Fibroblast of the aortic adventitia (primary cell): ENCODE results near the gene SENP8. TPM values are rescaled to one million over a fixed set of nuclear protein-coding genes. Genes with fewer than 3 reads are reported as not detected.

Experiments
- DNase-seq: peaks from one replicate; pipeline ENCODE4 v3.0.0-alpha.2; 2010; ENCODE audit warnings: low read depth
- H3K4me3 ChIP-seq: 2 replicates; pipeline ENCODE4 v1.5.1; 2011; ENCODE audit warnings: low read depth, mild to moderate bottlenecking, control low read depth, low read length, moderate library complexity
- total RNA-seq: library from RNA; depleted of rRNA; stranded (reverse); fragments of >200 nt; gene quantifications from 2 replicates; pipeline ENCODE4 v1.2.3, GENCODE V29; 2012; ENCODE audit warnings: low replicate concordance
- TF ChIP-seq, protein P1 (sequence below): IDR thresholded peaks from 2 replicates; pipeline ENCODE4 v1.5.1; 2011; ENCODE audit warnings: mild to moderate bottlenecking, low read length, control low read depth, inconsistent platforms; ENCODE audit not compliant: insufficient read depth

SENP8 gene
- total RNA-seq, 1 donor: 3.8 TPM

DNA sequence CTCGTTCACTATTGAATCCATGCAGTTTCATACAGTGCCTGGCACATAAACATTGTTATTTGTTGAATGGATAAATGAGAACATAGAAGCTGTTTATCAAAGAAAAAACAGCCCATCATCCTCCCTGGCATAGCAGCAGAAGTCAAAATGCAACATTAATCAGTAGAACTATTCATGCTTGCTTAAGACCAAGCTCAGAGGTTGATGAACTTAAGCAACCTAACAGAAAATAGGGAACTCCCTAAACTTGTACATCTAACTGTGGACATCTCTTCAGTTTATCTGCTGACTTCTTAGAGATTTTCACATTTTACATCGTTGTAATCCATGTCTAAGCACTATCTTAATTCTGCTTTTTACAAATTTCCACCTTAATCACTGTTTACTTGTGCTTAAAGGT lies 29.2 kb downstream of the SENP8 start:
- no peak for DNase-seq
- H3K4me3 ChIP-seq: no peak overlapping the region
- TF ChIP-seq, protein P1, sequence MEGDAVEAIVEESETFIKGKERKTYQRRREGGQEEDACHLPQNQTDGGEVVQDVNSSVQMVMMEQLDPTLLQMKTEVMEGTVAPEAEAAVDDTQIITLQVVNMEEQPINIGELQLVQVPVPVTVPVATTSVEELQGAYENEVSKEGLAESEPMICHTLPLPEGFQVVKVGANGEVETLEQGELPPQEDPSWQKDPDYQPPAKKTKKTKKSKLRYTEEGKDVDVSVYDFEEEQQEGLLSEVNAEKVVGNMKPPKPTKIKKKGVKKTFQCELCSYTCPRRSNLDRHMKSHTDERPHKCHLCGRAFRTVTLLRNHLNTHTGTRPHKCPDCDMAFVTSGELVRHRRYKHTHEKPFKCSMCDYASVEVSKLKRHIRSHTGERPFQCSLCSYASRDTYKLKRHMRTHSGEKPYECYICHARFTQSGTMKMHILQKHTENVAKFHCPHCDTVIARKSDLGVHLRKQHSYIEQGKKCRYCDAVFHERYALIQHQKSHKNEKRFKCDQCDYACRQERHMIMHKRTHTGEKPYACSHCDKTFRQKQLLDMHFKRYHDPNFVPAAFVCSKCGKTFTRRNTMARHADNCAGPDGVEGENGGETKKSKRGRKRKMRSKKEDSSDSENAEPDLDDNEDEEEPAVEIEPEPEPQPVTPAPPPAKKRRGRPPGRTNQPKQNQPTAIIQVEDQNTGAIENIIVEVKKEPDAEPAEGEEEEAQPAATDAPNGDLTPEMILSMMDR: no peak

DNA sequence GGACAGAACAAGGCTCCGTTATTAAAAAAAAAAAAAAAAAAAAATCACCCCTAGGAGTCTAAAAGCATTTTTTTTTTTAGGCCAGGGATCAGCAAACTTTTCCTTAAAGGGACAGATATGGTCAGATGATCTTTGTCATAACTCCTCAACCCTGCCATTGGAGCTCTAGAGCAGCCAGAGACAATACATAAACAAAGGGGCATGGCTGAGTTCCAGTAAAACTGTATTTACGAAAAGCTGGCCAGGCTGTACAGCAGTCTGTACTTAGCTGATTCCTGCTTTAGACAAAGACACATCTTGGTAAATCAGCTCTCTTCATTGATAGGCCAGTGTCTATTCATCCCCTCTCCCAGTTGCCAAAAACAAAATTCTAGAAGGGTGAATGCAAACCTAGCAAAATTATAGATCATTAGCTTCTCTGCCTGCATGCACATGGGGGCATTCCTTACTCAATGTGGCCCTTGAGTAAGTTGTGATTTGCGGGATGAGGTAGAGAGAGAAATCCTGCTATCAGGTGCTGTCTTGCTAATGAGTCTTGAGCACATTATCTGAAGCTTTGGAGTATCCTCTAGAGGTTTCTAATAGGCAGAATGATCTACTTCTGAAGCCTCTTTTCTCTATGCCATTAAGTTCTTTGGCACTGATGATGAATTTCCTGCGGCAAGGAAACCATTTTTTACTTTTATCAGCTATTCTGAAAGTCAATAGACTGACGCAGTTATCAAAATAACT lies 35.2 kb downstream of the SENP8 start:
- DNase-seq: no peak
- TF ChIP-seq, protein P1: no peak
- no peak overlapping the region for H3K4me3 ChIP-seq

DNA sequence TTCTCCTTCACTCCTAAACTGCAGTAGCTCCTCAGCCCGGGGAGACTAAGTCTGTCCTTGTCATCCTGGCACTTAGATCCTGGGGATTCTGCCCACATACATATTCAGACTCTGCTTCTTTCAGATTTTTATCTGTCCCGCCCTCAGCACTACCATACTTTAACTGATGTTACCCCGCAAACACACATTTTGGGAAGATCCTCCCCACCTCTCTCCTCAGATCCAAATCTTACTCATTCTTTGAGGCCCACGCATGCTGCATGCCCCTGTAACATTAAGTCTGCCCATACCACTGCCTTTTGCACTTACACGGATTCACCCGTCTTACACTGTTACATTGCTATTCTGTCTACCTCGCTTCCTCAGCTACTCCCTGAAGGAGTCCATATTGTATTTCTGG lies 36.1 kb downstream of the SENP8 start:
- DNase-seq: no peak
- no peak overlapping the region for H3K4me3 ChIP-seq
- TF ChIP-seq, protein P1: no peak

DNA sequence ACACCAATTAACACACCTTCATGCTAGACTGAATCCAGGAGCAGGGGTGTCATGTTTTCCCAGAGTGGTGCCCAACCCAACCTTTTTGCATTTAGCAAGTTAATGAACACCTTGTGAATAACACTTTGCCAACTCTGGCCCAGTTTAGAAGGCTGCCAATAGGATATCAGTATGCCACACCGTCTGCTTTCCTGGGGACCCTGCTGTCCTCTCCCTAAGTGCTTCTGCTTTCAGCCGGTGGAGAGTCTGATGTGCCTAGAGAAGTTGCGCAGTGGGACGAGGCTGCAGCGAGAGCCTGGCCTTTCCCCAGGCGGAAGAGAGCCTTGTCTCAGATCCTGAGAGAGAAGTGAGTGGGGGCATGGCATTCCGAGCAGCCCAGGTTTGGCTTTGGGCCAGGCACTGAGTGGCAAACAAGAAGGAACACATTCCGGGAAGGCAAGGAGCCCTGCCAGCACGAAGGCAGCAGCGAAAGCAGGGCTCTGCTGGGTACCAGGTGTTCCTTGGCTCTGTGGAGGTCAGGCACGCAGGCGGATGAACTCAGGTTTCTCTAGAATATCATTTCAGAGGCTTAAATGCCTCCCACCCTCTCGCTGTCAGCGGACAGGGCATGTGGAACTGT lies 36.9 kb downstream of the SENP8 start:
- TF ChIP-seq, protein P1: no peak
- peak; percentile 23 for DNase-seq
- H3K4me3 ChIP-seq: peak overlapping the region; percentile 69

DNA sequence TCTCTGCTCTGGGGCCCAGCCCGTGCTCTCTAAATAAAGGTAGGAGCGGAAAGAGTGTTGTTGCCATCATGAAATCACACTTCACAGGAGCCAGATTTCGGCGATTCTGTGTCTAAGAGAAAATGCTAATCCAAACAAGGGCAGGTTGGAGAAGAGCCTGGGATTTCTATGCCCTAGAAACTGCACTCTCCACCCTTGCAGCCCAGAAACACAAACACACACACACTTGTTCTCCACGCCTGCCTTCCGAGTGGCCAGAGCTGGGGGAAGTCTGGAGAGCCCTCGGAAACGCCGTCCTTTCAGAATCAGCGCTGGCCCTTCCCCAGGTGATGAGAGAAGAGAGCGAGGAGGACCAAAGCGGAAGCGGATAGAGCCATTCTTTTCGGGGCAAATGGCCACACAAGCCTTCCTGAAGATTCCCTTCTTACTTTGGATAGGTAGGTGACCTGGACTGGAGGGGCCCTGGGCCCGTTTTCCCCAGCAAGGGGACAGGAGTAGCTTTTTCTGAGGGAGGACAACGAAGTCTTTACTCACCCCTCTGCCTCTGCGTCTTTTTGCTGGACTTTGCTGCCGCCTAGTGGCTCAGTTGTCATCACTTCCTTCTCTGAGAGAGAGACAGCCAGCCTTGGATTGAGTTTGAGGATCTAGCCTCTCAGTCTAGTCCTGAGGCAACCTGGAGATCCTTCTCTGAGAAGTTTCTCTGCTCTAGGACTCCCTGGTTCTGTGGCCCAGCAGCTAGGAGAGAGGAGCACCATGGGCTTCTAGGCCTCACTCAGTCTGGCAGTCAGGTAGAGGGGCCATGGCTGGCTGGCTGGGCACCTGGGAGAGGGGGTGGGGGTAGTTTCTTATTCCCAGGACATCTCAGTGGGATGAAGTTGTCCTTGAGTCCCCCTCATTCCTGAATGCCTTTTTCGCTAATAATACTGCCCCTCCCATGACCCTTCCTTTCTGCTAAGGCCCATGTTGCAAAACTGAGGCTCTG lies 37.7 kb downstream of the SENP8 start:
- TF ChIP-seq, protein P1: peak; percentile 83
- DNase-seq: peak; percentile 85
- H3K4me3 ChIP-seq: peak overlapping the region; percentile 69

DNA sequence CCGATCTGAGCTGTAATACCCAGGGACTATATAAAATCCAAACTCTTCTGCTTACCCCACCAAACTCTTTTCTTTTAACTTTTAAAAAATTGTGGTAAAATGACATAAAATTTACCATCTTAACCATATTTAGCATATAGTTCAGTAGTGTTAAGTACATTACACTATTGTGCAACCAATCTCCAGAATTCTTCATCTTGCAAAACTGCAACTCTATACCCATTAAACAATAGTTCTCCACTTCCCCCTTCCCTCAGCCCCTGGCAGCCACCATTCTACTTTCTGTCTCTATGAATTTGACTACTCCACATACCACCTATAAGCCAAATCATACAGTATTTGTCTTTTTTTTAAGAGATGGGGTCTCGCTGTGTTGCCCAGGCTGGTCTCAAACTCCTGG lies 38.7 kb downstream of the SENP8 start:
- no peak for DNase-seq
- no peak overlapping the region for H3K4me3 ChIP-seq
- TF ChIP-seq, protein P1: no peak
